SH-SY5Y (cell line): ENCODE measurements around the gene ACTG2.

Source experiments
- GATA2 ChIP-seq: IDR thresholded peaks from 2 replicates; pipeline ENCODE4 v1.6.1; 2011; ENCODE audit warnings: mild to moderate bottlenecking, low read depth, low read length
- GATA3 ChIP-seq: IDR thresholded peaks from 2 replicates; pipeline ENCODE4 v1.6.1; 2011; ENCODE audit warnings: low read depth, mild to moderate bottlenecking, low read length, moderate library complexity

DNA sequence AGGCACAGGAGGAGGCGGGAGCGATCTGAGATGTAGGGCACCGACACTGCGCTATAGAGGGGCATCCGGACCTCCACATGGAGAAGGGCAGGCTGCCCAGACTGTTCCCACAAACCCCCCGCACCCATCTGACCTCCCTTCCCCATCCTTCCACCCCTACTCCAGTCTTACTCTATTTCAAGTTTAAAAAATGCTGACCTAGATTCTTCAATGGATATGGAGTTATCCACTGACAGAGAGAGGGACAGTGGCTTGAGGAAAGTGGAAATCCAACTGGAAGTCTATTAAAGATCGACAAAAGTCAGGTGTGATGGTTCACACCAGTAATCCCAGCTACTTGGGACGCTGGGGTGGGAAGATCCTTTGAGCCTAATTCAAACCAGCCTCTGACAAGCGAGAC is 28.8 kb downstream of the ACTG2 start:
- TF ChIP-seq GATA2 (no peak), GATA3 (no peak)
